Neural cell (in vitro differentiated cells): ENCODE results near the gene TRAF3.

ENCODE experiments used
- EP300 ChIP-seq: fragments of 450-650 bp; conservative IDR thresholded peaks from 2 replicates; pipeline ENCODE4 v1.6.1; 2014; ENCODE audit warnings: antibody characterized with exemption, mild to moderate bottlenecking, moderate library complexity; ENCODE audit not compliant: poor library complexity, severe bottlenecking
- EZH2 ChIP-seq: fragments of 200-600, 300-800 bp; shearing (Covaris generic), sonication (generic); IDR thresholded peaks from 2 replicates; pipeline ENCODE4 v1.6.1; 2014; ENCODE audit warnings: antibody characterized with exemption, low read length, borderline replicate concordance, mild to moderate bottlenecking; ENCODE audit not compliant: insufficient read depth, poor library complexity, severe bottlenecking
- MXI1 ChIP-seq: fragments of 450-650 bp; conservative IDR thresholded peaks from 2 replicates; pipeline ENCODE4 v1.6.1; 2014; ENCODE audit warnings: antibody characterized with exemption, mild to moderate bottlenecking; ENCODE audit not compliant: poor library complexity, severe bottlenecking
- POLR2AphosphoS5 ChIP-seq: IDR thresholded peaks from 2 replicates; pipeline ENCODE4 v1.6.1; 2012
- RAD21 ChIP-seq: fragments of 450-650 bp; conservative IDR thresholded peaks from 2 replicates; pipeline ENCODE4 v1.6.1; 2014; ENCODE audit warnings: antibody characterized with exemption, mild to moderate bottlenecking, moderate library complexity
- REST ChIP-seq: IDR thresholded peaks from 2 replicates; pipeline ENCODE4 v1.6.1; 2012; ENCODE audit warnings: borderline replicate concordance
- SMC3 ChIP-seq: fragments of 450-650 bp; conservative IDR thresholded peaks from 2 replicates; pipeline ENCODE4 v1.6.1; 2014; ENCODE audit warnings: antibody characterized with exemption, mild to moderate bottlenecking, moderate library complexity; ENCODE audit not compliant: poor library complexity
- TAF1 ChIP-seq: IDR thresholded peaks from 2 replicates; pipeline ENCODE4 v1.6.1; 2012; ENCODE audit warnings: low read depth
- TF ChIP-seq, protein P1 (sequence below): fragments of 450-650 bp; IDR thresholded peaks from 2 replicates; pipeline ENCODE4 v1.5.1; 2014; ENCODE audit warnings: antibody characterized with exemption, mild to moderate bottlenecking, moderate library complexity; ENCODE audit not compliant: poor library complexity, severe bottlenecking

DNA sequence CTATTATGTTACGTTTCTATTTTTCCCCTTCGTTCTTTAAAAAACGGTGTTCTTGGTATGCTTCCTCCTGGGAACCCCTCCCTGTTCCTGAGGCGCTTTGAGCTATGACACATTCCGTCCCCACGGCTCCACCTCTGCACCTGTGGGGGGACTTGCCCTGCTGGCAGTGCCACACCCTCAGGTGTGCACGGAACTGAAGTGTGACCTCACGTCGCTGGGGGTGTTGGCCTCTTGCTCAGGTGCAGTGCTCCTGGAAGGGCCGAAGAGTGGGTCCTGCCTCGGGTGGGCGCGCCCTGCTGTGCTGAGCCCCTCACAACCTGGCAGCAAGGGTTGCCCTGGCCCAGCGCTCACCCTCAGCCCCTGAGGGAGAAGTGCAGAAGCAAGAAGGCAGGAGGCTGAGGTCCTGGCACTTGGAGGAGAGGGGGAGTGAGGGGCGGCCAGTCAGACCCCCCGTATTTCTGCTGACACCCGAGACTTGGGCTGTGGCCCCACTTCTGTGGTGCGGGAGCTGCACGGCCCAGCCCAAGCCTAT is 150.2 kb downstream of the TRAF3 start:
- TF ChIP-seq, protein P1, sequence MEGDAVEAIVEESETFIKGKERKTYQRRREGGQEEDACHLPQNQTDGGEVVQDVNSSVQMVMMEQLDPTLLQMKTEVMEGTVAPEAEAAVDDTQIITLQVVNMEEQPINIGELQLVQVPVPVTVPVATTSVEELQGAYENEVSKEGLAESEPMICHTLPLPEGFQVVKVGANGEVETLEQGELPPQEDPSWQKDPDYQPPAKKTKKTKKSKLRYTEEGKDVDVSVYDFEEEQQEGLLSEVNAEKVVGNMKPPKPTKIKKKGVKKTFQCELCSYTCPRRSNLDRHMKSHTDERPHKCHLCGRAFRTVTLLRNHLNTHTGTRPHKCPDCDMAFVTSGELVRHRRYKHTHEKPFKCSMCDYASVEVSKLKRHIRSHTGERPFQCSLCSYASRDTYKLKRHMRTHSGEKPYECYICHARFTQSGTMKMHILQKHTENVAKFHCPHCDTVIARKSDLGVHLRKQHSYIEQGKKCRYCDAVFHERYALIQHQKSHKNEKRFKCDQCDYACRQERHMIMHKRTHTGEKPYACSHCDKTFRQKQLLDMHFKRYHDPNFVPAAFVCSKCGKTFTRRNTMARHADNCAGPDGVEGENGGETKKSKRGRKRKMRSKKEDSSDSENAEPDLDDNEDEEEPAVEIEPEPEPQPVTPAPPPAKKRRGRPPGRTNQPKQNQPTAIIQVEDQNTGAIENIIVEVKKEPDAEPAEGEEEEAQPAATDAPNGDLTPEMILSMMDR: no peak
- TF ChIP-seq SMC3 (no peak), POLR2AphosphoS5 (no peak), EZH2 (no peak), EP300 (no peak), REST (no peak), MXI1 (no peak), TAF1 (no peak), RAD21 (no peak)
